HG02678 (cell line): Measurements from ENCODE around the gene KREMEN2.
A peak's percentile ranks its signal among the peaks of the same experiment; 100 is the strongest.
"Not testable (repeated sequence)": the region's sequence is repeated elsewhere in the genome, so short reads cannot be mapped to it uniquely, and the experiment has no call there.

Source experiments
- ATAC-seq: cut with Tn5 transposase; IDR thresholded peaks from one replicate; pipeline ENCODE4 v1.9.1; 2021; ENCODE audit warnings: mild to moderate bottlenecking, moderate library complexity; ENCODE audit not compliant: unreplicated experiment

The KREMEN2 gene, protein sequence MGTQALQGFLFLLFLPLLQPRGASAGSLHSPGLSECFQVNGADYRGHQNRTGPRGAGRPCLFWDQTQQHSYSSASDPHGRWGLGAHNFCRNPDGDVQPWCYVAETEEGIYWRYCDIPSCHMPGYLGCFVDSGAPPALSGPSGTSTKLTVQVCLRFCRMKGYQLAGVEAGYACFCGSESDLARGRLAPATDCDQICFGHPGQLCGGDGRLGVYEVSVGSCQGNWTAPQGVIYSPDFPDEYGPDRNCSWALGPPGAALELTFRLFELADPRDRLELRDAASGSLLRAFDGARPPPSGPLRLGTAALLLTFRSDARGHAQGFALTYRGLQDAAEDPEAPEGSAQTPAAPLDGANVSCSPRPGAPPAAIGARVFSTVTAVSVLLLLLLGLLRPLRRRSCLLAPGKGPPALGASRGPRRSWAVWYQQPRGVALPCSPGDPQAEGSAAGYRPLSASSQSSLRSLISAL

DNA sequence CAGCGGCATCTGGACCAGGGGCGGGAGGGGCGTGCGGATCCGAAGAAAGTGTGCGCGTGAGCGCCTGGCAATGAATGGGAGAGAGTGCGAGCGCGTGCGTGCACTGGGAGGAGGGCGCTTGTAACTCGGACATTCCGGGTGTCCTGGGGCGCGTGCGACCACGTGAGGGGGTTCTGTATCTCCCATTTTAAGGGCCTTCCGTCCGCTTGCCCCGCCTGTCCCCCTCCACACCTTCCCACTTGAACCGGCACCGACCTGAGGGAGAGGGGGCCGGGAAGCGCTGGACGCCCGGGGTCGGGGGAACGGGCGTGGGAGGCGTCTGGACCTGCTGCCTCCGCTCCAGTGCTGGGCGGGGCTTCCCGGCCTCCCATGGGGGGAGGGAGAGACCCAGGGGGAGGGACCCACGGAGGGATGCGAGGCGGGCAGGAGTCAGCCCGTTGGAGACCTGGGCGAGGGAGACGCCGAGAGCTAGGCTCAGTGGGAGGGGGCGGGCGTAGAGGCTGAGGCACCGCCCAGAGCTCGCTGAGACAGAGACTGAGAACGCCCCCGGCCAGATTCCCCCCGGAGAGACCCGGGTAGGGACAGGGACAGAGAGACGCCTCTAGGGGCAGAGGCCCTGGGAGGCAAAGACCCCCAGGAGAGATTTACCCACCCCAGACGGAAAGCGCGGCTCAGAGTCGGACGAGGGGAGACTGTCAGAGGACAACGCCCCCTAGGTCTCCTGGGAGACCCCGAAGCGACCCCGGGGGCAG, at the start of gene KREMEN2:
Gene KREMEN2, plus strand, starts transcription at position 553 of the 752 bp plus-strand sequence. CDS start 246 bp downstream, outside the sequence.
- no peak for ATAC-seq

DNA sequence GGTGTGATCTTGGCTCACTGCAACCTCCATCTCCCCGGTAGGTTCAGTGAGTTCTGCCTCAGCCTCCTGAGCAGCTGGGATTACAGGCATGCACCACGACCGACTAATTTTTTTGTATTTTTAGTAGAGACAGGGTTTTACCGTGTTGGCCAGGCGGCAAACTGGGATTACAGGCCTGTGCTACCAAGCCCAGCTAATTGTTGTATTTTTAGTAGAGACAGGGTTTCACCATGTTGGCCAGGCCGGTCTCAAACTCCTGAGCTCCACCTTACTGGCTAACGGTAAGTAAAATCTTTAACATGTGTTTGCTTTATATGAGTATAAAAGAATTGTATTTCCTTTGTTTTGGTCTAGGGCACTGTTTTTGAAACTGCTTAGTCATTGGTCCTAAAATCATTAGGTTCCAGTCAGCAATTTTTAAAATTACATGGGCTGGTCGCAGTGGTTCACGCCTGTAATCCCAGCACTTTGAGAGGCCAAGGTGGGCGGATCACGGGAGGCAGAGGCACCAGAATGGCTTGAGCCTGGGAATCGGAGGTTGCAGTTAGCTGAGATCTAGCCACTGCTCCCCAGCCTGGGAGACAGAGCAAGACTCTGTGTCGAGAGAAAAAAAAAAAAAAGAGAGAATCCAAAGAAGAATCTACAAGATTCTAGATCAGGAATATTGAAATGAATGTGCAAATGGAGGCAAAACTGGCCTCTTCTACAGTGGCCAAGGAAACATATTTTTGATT, 48.7 kb upstream of the KREMEN2 start:
- no peak for ATAC-seq

DNA sequence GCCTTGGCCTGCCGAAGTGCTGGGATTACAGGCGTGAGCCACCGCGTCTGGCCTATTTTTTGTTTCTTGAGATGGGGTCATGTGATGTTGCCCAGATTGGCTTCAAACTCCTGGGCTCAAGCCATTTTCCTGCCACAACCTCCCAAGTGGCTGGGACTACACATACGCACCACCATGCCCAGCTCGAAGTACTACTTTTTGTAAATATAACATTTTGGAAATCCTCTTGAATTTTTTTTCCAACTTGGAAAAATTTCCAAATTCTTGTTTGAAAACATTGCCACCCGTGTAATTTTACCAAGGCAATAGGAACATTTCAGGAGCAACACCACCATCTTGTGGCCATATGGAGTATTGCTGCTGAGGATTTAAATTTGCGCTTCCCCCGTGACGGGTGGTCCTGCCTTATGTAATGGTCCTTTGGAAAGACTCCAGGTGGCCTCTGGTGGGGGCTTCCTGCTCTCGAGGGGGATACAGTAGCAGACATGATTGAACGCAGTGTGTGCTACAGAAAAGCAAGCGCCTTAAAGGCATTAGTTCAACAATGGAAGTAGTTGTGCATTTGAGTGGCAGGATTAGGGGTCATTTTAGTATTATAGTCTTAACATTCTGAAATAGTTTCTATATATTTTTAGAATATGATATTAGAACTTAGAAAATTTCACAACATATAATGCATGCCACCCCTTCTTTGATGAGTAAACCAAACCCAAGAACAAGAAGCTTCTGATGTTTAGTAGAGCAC, 44.4 kb upstream of the KREMEN2 start:
- no peak for ATAC-seq

DNA sequence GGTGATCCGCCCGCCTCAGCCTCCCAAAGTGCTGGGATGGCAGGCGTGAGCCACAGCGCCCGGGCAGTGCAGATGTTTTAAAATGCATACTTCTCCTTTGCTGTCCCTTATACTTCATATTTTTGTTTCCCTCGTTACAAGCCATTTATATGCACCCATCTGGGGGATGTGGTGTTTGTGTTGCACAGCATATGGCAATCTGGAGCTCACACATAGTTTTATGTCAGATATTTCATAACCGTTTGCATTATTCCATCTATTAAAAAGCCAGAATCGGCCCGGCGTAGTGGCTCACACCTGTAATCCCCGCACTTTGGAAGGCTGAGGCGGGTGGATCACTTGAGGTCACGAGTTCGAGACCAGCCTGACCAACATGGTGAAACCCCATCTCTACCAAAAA, 40.6 kb upstream of the KREMEN2 start:
- no peak for ATAC-seq

DNA sequence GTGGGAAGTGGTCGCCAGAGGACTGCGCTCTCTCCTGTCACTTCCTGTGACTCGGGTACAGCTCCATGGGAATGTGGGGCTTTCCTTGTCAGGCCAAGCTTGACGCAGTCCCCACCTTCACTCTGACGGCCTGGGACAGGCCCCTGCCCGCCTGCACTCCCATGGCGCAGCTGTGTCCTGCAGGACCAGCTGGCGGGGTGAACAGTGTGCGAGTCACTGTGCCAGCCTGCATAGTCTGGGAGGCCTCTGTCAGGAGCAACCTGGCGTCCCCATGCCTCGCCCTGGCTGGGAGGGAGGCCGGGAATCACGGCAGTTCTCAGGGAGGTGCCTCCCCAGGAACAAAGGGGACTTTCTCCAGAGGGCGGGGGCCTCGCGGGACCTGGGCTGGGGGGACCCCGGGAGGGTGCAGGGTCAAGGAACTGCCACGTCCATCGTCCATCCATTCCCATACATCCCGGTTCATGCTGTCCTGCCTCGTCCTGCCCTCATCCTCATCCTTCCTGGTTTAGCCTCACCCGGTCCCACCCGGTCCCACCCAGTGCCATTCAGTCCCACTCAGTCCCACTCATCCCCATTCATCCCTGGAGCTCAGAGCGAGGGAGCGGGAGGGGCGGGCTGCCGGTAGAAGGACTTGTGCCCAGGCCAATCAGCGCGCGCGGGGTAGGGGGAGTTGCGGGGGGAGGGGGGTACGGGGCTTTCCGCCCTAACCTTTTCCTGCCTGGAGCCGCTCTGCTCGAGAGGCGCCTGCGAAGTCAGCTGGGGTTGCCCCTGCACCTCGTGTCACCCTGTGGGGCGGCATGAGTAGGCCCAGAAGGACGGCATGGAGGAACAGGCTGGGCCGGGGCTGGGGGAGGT, 38.9 kb upstream of the KREMEN2 start:
- ATAC-seq, result no peak

DNA sequence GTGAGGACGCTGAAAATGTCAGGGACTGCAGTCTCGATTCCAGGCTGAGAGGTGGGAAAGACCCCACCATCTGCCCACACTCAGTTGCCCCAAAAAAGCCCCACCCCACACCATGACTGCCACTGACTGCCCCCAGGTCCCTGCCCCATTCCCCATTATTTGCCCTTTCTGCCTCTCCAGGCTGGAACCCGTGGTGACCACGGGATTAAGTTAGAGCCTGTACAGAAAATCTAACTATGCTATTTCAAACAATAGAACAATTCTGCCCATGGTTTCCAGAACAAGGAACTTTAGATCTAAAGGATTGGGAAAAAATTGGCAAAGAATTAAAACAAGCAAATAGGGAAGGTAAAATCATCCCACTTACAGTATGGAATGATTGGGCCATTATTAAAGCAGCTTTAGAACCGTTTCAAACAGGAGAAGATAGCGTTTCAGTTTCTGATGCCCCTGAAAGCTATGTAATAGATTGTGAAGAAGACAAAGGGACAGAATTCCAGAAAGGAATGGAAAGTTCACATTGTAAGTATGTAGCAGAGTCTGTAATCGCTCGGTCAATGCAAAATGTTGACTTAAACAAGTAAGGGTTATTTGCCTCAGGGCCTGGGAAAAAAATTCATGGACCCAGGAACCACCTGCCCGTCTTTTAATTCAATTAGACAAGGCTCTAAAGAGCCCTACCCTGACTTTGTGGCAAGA, 38.0 kb upstream of the KREMEN2 start:
- ATAC-seq, result no peak

DNA sequence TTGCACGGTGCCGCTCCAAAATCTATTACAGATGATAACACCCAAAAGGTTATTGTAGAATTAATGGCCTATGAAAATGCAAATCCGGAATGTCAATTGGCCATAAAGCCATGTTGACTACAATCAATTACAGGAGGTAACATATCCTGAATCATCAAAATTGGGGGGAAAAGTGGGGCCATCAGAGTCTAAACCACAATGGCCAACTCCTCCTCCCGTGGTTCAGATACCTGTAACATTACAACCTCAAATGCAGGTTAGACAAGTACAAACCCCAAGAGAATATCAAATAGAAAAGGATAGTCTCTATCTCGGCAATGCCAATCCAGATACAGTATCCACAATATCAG, 37.5 kb upstream of the KREMEN2 start:
- ATAC-seq, result no peak

DNA sequence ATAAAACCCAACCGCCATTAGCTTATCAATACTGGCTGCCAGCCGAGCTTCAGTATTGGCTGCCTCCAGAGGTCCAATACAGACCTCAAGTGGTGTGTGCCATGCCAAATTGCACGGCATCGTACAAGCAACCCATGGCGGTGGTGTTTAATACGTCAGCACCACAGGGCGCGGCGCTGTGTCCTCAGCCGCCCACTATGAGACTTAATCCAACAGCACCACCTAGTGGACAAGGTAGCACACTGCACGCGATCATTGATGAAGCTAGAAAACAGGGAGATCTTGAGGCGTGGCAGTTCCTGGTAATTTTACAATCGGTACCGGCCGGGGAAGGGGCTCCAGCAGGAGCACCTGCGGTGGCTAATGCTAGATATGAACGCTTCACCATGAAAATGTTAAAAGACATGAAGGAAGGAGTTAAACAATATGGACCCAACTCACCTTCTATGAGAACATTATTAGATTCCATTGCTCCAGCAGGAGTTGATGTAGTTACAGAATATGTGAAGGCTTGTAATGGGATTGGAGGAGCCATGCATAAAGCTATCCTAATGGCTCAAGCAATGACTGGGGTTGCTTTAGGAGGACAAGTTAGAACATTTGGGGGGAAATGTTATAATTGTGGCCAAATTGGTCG, 36.9 kb upstream of the KREMEN2 start:
- ATAC-seq, result peak; percentile 52

DNA sequence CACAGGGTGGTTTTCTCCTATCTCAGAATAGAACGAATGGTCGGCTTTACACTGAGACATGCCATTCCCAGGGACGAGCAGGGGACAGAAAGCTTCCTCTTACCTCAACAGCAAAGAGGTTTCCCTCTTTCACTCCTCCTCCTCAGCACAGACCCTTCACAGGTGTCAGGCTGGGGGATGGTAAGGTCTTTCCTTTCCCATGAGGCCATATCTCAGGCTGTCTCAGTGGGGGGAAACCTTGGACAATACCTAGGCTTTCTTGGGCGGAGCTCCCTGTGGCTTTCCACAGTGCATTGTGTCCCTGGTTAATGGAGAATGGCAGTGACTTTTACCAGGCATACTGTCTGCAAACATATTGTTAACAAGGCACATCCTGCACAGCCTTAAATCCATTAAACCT, 35.9 kb upstream of the KREMEN2 start:
- ATAC-seq, result not testable (repeated sequence)

DNA sequence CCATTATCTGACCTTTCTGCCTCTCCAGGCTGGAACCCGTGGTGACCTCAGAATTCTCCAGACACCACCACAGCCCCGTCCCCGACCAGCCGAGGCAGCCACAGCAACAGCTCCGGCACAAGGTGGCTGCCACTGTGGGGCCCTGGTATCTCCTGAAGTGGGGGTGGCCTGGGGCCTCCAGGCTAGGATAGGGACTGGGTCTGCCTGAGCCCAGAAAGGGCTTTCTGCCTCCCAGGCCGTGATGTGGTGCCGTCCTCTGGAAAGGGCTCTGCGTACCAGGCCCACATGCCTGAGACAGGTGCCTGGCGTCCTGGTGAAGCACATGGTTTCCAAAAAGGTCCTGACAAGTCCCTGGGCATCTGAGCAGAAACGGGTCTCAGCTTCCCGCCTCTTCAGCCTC, 35.3 kb upstream of the KREMEN2 start:
- no peak for ATAC-seq

DNA sequence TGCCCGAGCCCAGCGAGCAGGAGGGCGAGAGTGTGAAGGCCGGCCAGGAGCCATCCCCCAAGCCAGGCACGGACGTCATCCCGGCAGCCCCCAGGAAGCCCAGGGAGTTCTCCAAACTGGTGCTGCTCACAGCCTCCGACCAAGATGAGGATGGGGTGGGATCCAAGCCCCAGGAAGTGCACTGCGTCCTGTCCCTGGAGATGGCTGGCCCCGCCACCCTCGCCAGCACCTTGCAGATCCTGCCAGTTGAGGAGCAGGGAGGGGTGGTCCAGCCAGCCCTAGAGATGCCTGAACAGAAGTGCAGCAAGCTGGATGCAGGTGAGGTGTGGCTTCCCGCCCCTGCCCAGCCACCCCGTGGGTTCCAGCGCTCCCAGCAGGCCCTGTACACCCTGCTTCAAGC, 34.4 kb upstream of the KREMEN2 start:
- no peak for ATAC-seq

DNA sequence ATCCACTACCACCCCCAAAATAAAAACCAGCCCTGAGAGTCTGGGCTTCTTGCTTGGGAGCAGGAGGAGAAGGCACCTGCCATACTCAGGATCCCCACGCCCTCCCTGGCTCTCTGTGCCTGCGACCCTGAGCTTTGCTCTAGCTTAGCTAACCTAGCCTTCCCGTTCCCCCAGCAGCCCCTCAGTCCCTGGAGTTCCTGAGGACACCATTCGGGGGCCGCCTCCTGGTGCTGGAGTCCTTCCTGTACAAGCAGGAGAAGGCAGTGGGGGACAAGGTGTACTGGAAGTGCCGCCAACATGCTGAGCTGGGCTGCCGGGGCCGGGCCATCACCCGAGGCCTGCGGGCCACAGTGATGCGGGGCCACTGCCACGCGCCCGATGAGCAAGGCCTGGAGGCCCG, 33.8 kb upstream of the KREMEN2 start:
- ATAC-seq, result no peak

DNA sequence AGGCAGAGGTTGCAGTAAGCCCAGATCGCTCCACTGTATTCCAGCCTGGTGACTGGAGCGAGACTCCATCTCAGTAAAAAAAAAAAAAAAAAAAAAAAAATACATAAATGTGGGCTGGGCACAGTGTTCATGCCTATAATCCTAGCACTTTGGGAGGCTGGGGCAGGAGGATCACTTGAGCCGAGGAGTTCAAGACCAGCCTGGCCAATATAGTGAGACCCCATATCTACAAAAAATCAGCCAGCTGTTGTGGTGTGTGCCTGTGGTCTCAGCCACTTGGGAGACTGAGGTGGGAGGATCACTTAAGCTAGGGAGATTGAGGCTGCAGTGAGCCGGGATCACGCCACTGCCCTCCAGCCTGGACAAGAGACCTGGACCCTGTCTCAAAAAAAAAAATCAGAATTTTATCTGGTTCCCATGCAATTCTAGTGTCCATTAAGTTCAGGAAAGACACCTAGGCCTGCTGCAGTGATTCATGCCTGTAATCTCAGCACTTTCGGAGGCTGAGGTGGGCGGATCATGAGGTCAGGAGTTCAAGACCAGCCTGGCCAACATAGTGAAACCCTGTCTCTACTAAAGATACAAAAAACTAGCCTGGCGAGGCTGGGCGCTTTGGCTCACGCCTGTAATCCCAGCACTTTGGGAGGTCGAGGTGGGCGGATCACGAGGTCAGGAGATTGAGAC, 32.7 kb upstream of the KREMEN2 start:
- ATAC-seq, result not testable (repeated sequence)

DNA sequence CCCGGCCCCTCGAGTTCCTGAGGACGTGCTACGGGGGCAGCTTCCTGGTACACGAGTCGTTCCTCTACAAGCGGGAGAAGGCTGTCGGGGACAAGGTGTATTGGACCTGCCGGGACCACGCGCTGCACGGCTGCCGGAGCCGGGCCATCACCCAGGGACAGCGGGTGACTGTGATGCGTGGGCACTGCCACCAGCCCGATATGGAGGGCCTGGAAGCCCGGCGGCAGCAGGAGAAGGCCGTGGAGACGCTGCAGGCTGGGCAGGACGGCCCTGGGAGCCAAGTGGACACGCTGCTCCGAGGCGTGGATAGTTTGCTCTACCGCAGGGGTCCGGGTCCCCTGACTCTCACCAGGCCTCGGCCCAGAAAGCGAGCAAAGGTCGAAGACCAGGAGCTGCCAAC, 30.9 kb upstream of the KREMEN2 start:
- ATAC-seq, result no peak

DNA sequence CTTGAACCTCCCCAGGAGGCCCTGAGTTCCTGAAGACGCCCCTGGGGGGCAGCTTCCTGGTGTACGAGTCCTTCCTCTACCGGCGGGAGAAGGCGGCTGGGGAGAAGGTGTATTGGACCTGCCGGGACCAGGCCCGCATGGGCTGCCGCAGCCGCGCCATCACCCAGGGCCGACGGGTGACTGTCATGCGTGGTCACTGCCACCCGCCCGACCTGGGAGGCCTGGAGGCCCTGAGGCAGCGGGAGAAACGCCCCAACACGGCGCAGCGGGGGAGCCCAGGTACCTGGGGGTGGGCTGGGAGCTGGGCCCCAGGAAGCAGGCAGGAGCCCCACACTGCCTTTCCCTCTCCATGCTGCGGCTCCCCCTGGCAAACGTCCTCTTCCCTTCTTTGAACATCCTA, 30.4 kb upstream of the KREMEN2 start:
- ATAC-seq, result no peak

DNA sequence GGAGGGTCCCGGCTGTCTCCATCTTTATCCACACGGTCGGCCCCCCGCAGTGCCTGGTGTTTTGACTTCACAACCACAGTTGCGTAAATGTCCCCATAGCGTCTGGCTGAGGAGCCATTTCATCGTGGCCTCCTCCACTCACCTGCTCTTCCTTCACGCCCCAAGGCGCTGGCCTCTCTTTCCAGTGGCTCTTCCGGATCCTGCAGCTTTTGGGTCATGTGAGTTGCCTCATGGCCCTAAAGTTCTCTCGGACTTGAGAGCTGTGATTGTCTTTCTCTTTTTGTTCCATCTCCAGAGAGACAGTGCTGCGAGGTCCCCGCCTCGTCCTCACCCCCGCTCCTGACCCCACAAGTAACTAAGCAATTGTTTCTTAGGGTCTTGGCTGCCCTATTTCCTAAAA, 29.6 kb upstream of the KREMEN2 start:
- ATAC-seq, result no peak

DNA sequence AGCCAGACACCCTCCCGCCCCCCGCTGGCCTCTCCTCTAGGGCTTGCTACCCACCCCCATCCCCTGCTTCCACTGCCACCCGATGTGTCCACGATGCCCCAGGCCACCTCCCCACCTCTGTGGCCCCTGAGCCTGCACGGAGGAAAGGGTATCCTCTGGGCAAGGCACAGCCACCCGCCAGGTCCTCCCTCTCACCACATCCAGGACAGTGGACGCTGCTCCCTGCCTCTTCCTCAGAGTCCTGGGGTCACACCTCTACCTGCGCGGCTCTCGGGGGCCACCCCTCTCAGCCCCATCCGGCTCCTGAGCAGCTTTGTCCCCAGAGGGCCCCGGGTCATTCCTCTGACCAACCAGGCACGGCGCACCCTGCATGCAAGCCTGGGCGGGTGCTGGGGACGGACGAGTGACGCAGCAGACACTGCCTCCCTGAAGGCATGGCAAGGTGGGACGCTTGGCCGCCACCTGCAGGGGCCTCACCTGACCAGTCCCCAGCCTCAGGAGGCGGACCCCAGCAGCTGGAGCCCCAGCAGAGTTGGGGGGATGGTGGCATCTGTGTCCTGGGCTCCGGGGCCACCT, 27.6 kb upstream of the KREMEN2 start:
- ATAC-seq, result no peak

DNA sequence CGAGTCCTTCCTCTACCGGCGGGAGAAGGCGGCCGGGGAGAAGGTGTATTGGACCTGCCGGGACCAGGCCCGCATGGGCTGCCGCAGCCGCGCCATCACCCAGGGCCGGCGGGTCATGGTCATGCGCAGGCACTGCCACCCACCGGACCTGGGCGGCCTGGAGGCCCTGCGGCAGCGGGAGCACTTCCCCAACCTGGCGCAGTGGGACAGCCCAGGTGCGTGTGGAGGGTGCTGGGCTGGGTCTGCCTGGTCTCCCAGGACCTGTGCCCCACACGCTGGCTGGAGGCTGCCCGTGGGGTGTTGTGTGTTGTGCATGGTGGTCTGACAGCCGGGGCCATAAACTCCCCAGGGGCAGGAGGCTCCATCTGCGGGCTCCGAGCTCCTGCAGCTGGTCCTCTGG, 26.9 kb upstream of the KREMEN2 start:
- ATAC-seq, result no peak
